Measurements from ENCODE around the gene FANCC. TPM values are rescaled to one million over a fixed set of nuclear protein-coding genes. Genes with fewer than 3 reads are reported as not detected.

FANCC gene
- total and polyA plus RNA-seq, 12 donors, result 1.9 to 6.1 (median 3.3) TPM

- H3K4me1 ChIP-seq (replicated peaks in 1 of 2), result peaks cover 24 to 61% of the 10 kb centered on the region in 2 donors
- intact Hi-C loops (cut with DNase I), result no loop called here
- H3K4me3 ChIP-seq, result peak overlapping the region in 1 of 4 donors; percentile 25
- H3K36me3 ChIP-seq (replicated peaks in 1 of 2), result no peaks in the 10 kb centered on the region
- no peaks in the 10 kb centered on the region for H3K27me3 ChIP-seq
- no peaks in the 10 kb centered on the region for H3K9me3 ChIP-seq (replicated peaks in 1 of 3)
- TF ChIP-seq CTCF (IDR thresholded peaks at IDR 0.05) (no peak), POLR2A (IDR thresholded peaks at IDR 0.05) (no peak)
- 18 to 39% (median 31%) methylated on average over 6 of the region's 6 CpGs for whole genome bisulfite sequencing, 4 donors
- DNase-seq, result no peak
- peak overlapping the region in 4 of 5 donors; percentile 28 to 78 (median 62) for H3K27ac ChIP-seq
Measured at GRCh38 chr9:95055334-95055850, 262.1 kb downstream of the FANCC start.

- Histone ChIP-seq H3K27me3 (no peaks in the 10 kb centered on the region), H3K9me3 (replicated peaks in 1 of 3) (no peaks in the 10 kb centered on the region), H3K4me3 (no peak overlapping the region), H3K27ac (peak overlapping the region in 1 of 5 donors; percentile 3), H3K36me3 (replicated peaks in 1 of 2) (no peaks in the 10 kb centered on the region), H3K4me1 (replicated peaks in 1 of 2) (peaks cover 33 to 65% of the 10 kb centered on the region in 2 donors)
- TF ChIP-seq POLR2A (IDR thresholded peaks at IDR 0.05) (no peak), CTCF (IDR thresholded peaks at IDR 0.05) (no peak)
- DNase-seq, result no peak
- 84 to 88% (median 86%) methylated on average over 5 of the region's 5 CpGs for WGBS, 4 donors
- intact Hi-C loops (cut with DNase I), result no loop called here
Measured at GRCh38 chr9:95053611-95054570, 263.6 kb downstream of the FANCC start.

GRCh38 chr9:95049761-95050160 lies 267.7 kb downstream of the FANCC start:
- H3K4me3 ChIP-seq, result peak overlapping the region in 2 of 4 donors; percentile 5 to 59
- no peaks in the 10 kb centered on the region for H3K9me3 ChIP-seq (replicated peaks in 1 of 3)
- intact Hi-C loops (cut with DNase I), result no loop called here
- H3K27me3 ChIP-seq, result no peaks in the 10 kb centered on the region
- H3K4me1 ChIP-seq (replicated peaks in 1 of 2), result peaks cover 13 to 39% of the 10 kb centered on the region in 2 donors
- DNase-seq, result no peak
- 60 to 70% (median 66%) methylated on average over 6 of the region's 6 CpGs for WGBS, 4 donors
- no peak for TF ChIP-seq CTCF (IDR thresholded peaks at IDR 0.05)
- no peak for TF ChIP-seq POLR2A (IDR thresholded peaks at IDR 0.05)
- peak overlapping the region in 3 of 5 donors; percentile 42 to 81 (median 78) for H3K27ac ChIP-seq
- H3K36me3 ChIP-seq (replicated peaks in 1 of 2), result no peaks in the 10 kb centered on the region

MicroRNAs encoded within 50 kb of the gene (microRNA counts, 767-probe panel; counts per million panel counts)
- microRNA hsa-miR-23b-3p (6,311 to 7,642 counts per million in 2 donors), microRNA hsa-miR-27b-3p (6,758 to 7,435 counts per million in 2 donors)

Small RNA genes lying within 50 kb of the gene (microRNA-seq; reads per million reads assigned to microRNA genes)
- gene MIR23B (52,891 to 57,235 (median 54,481) reads per million in 3 donors), gene MIR24-1 (0 reads per million in 3 donors), gene MIR27B (4,669 to 7,959 (median 6,990) reads per million in 3 donors), gene MIR3074 (0 reads per million in 3 donors), gene MIR6081 (0 reads per million in 3 donors)

Small RNA genes lying within 50 kb of the gene (small RNA-seq; reads per million reads assigned to genes)
- gene MIR23B (179 to 312 reads per million in 2 donors), gene MIR27B (6,796 to 11,414 reads per million in 2 donors), gene MIR3074 (0 reads per million in 2 donors), gene MIR6081 (0 reads per million in 2 donors), gene RNA5SP288 (4.8 to 6.8 reads per million in 2 donors)

Other genes with a start within 250 kb of the FANCC start
- gene PTCH1, start 199.3 kb upstream of the FANCC start, total RNA-seq, result 10 to 100 TPM in 6 of 9 donors, 1 to 10 TPM in 3; 5.7 to 29.8 (median 12.7) TPM
- 1 to 10 TPM; 2.5 to 6.8 (median 3.7) TPM for gene PTCH1, start 199.3 kb upstream of the FANCC start, polyA plus RNA-seq